Measurements from ENCODE around the gene DEPDC1.

Gene DEPDC1

GRCh38 chr1:68490046-68490651 lies 6.7 kb downstream of the DEPDC1 start:
- Histone ChIP-seq H3K79me2 (ENCODE audit: low read length) (peaks cover 38% of the 10 kb centered on the region), H4K20me1 (ENCODE audit: insufficient read depth, low read length) (no peaks in the 10 kb centered on the region), H3K9ac (ENCODE audit: low read length) (no peak overlapping the region), H3K27me3 (ENCODE audit: low read depth, low read length) (no peaks in the 10 kb centered on the region), H3K4me2 (ENCODE audit: low read length) (no peak overlapping the region), H3K4me1 (ENCODE audit: low read length) (peaks cover 1% of the 10 kb centered on the region), H3K36me3 (replicated peaks; ENCODE audit: low read depth, low read length) (peaks cover 18% of the 10 kb centered on the region), H3K27ac (ENCODE audit: low read length) (no peak overlapping the region), H2AFZ (ENCODE audit: low read depth, low read length) (no peak overlapping the region), H3K9me3 (ENCODE audit: insufficient read depth, low read length) (no peaks in the 10 kb centered on the region), H3K4me3 (ENCODE audit: low read length) (no peak overlapping the region)
- TF ChIP-seq, protein P1, sequence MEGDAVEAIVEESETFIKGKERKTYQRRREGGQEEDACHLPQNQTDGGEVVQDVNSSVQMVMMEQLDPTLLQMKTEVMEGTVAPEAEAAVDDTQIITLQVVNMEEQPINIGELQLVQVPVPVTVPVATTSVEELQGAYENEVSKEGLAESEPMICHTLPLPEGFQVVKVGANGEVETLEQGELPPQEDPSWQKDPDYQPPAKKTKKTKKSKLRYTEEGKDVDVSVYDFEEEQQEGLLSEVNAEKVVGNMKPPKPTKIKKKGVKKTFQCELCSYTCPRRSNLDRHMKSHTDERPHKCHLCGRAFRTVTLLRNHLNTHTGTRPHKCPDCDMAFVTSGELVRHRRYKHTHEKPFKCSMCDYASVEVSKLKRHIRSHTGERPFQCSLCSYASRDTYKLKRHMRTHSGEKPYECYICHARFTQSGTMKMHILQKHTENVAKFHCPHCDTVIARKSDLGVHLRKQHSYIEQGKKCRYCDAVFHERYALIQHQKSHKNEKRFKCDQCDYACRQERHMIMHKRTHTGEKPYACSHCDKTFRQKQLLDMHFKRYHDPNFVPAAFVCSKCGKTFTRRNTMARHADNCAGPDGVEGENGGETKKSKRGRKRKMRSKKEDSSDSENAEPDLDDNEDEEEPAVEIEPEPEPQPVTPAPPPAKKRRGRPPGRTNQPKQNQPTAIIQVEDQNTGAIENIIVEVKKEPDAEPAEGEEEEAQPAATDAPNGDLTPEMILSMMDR (IDR thresholded peaks at IDR 0.05; ENCODE audit: low read depth, low read length) = no peak
- no peak for TF ChIP-seq EZH2phosphoT487 (IDR thresholded peaks at IDR 0.05; ENCODE audit: low read depth)

- Histone ChIP-seq H3K9me3 (ENCODE audit: insufficient read depth, low read length) (no peaks in the 10 kb centered on the region), H4K20me1 (ENCODE audit: insufficient read depth, low read length) (no peaks in the 10 kb centered on the region), H2AFZ (ENCODE audit: low read depth, low read length) (no peak overlapping the region), H3K36me3 (replicated peaks; ENCODE audit: low read depth, low read length) (peaks cover 15% of the 10 kb centered on the region), H3K27me3 (ENCODE audit: low read depth, low read length) (no peaks in the 10 kb centered on the region), H3K4me1 (ENCODE audit: low read length) (no peaks in the 10 kb centered on the region), H3K9ac (ENCODE audit: low read length) (no peak overlapping the region), H3K79me2 (ENCODE audit: low read length) (peaks cover 6% of the 10 kb centered on the region), H3K27ac (ENCODE audit: low read length) (no peak overlapping the region), H3K4me2 (ENCODE audit: low read length) (no peak overlapping the region), H3K4me3 (ENCODE audit: low read length) (no peak overlapping the region)
- TF ChIP-seq, protein P1 (IDR thresholded peaks at IDR 0.05; ENCODE audit: low read depth, low read length) = no peak
- TF ChIP-seq EZH2phosphoT487 (IDR thresholded peaks at IDR 0.05; ENCODE audit: low read depth) = no peak
Observed at GRCh38 chr1:68485431-68486022, 11.4 kb downstream of the DEPDC1 start.

- Histone ChIP-seq H3K4me2 (ENCODE audit: low read length) (no peak overlapping the region), H3K9me3 (ENCODE audit: insufficient read depth, low read length) (no peaks in the 10 kb centered on the region), H3K4me1 (ENCODE audit: low read length) (no peaks in the 10 kb centered on the region), H3K9ac (ENCODE audit: low read length) (no peak overlapping the region), H2AFZ (ENCODE audit: low read depth, low read length) (no peak overlapping the region), H3K4me3 (ENCODE audit: low read length) (no peak overlapping the region), H3K27me3 (ENCODE audit: low read depth, low read length) (no peaks in the 10 kb centered on the region), H3K36me3 (replicated peaks; ENCODE audit: low read depth, low read length) (peaks cover 15% of the 10 kb centered on the region), H4K20me1 (ENCODE audit: insufficient read depth, low read length) (no peaks in the 10 kb centered on the region), H3K79me2 (ENCODE audit: low read length) (no peaks in the 10 kb centered on the region), H3K27ac (ENCODE audit: low read length) (no peak overlapping the region)
- TF ChIP-seq EZH2phosphoT487 (IDR thresholded peaks at IDR 0.05; ENCODE audit: low read depth) = no peak
- TF ChIP-seq, protein P1 (IDR thresholded peaks at IDR 0.05; ENCODE audit: low read depth, low read length) = no peak
Observed at GRCh38 chr1:68484618-68485017, 12.3 kb downstream of the DEPDC1 start.

GRCh38 chr1:68481041-68481440 lies 15.8 kb downstream of the DEPDC1 start:
- no peak overlapping the region for H3K4me3 ChIP-seq (ENCODE audit: low read length)
- no peak overlapping the region for H2AFZ ChIP-seq (ENCODE audit: low read depth, low read length)
- H4K20me1 ChIP-seq (ENCODE audit: insufficient read depth, low read length) = no peaks in the 10 kb centered on the region
- H3K9ac ChIP-seq (ENCODE audit: low read length) = no peak overlapping the region
- H3K9me3 ChIP-seq (ENCODE audit: insufficient read depth, low read length) = no peaks in the 10 kb centered on the region
- TF ChIP-seq EZH2phosphoT487 (IDR thresholded peaks at IDR 0.05; ENCODE audit: low read depth) = no peak
- TF ChIP-seq, protein P1 (IDR thresholded peaks at IDR 0.05; ENCODE audit: low read depth, low read length) = no peak
- no peaks in the 10 kb centered on the region for H3K27me3 ChIP-seq (ENCODE audit: low read depth, low read length)
- no peaks in the 10 kb centered on the region for H3K79me2 ChIP-seq (ENCODE audit: low read length)
- no peak overlapping the region for H3K4me2 ChIP-seq (ENCODE audit: low read length)
- H3K36me3 ChIP-seq (replicated peaks; ENCODE audit: low read depth, low read length) = peaks cover 21% of the 10 kb centered on the region
- H3K27ac ChIP-seq (ENCODE audit: low read length) = no peak overlapping the region
- no peaks in the 10 kb centered on the region for H3K4me1 ChIP-seq (ENCODE audit: low read length)
